Bronchial epithelial cell (primary cell): ENCODE results near the gene OTC. TPM values are rescaled to one million over a fixed set of nuclear protein-coding genes. Genes with fewer than 3 reads are reported as not detected.

Experiments used
- DNase-seq: peaks from one replicate; pipeline ENCODE4 v3.0.0-alpha.2; 2010; ENCODE audit warnings: low read depth
- FAIRE-seq: peaks from 2 replicates; lab custom pipeline; 2011; peaks lifted over from hg19 to GRCh38; lab: Jason Lieb, UNC
- H3K27me3 ChIP-seq: 2 replicates; pipeline ENCODE4 v1.5.1; 2011; ENCODE audit warnings: low read length; ENCODE audit not compliant: control insufficient read depth, insufficient read depth
- H3K36me3 ChIP-seq: 2 replicates; pipeline ENCODE4 v1.5.1; 2011; ENCODE audit warnings: low read length; ENCODE audit not compliant: control insufficient read depth, insufficient read depth
- H3K4me3 ChIP-seq: 2 replicates; pipeline ENCODE4 v1.5.1; 2011; ENCODE audit warnings: mild to moderate bottlenecking, low read depth, low read length, control low read depth
- CTCF ChIP-seq: IDR thresholded peaks from 2 replicates; pipeline ENCODE4 v1.5.1; 2011; ENCODE audit warnings: mild to moderate bottlenecking, moderate library complexity, low read length, control low read depth, inconsistent platforms; ENCODE audit not compliant: insufficient read depth, severe bottlenecking
- total RNA-seq: library from RNA; depleted of rRNA; stranded (reverse); fragments of >200 nt; gene quantifications from 2 replicates; pipeline ENCODE4 v1.2.1, GENCODE V29; 2014

OTC gene
- total RNA-seq, 1 donor from 2014 or later = not detected

DNA sequence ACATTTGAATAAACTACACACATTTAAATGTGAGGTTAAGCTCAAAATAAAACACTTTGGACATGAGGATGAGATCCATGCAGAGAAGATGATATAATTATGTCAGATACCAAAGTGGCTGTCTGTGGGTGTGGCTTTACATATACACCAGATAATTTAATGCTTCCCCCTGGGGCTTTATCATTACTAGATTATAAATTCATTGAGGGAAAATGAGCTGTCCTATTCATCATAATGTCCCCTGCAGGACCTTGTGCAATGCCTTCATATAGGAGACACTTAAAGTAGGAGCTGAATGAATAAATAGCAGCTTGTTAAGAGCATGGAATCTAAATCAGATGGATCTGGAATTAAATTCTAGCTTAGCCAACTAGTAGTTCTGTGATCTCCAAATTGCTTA is 49.7 kb downstream of the OTC start:
- Histone ChIP-seq H3K36me3 (no peaks in the 10 kb centered on the region), H3K4me3 (no peak overlapping the region), H3K27me3 (no peaks in the 10 kb centered on the region)
- DNase-seq (no peak), FAIRE-seq (no peak)
- TF ChIP-seq CTCF = no peak

DNA sequence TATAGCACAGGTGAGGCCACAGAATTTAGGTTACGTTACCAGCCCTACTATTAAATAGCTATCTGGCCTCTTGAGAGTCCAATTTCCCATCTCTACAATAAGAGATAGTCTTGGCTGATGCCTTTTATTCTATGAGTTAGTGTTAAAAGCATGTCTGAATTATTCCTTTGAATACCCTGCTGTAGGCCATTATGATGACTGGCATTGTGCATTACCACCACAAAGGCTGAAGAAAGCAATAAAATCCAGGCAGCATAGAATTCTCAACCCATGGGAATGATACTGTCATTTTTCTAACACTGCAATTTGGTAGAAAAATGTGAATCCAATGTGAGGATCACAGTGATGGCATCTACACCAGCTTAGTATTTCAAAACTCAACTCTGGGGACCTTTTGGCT is 51.4 kb downstream of the OTC start:
- FAIRE-seq = no peak
- TF ChIP-seq CTCF = no peak

DNA sequence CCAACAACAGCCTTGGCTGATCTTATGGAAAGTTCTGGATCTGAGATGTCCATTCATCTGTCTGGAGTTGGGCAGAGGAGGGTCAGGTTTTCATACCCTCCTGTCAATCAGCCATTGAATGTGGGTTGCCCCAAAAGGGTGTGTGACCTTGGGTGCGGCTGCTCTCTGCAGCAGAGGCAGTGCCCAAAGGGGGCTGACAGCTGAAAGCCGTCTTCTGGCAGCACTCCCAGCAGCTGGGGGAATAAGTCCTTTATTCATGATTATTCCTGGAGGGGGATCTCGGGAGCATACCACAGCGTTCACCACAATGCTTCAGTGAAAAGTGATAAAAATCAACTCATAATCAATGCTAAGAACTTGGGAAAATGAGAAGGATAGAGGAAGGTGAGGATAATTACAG is 54.7 kb downstream of the OTC start:
- no peaks in the 10 kb centered on the region for H3K27me3 ChIP-seq
- no peak for DNase-seq
- no peaks in the 10 kb centered on the region for H3K36me3 ChIP-seq
- no peak for TF ChIP-seq CTCF
- FAIRE-seq = no peak
- H3K4me3 ChIP-seq = no peak overlapping the region

More for the DNA sequence above, 51.4 kb downstream of the OTC start:
- H3K4me3 ChIP-seq = no peak overlapping the region
- no peak for DNase-seq
- H3K27me3 ChIP-seq = no peaks in the 10 kb centered on the region
- no peaks in the 10 kb centered on the region for H3K36me3 ChIP-seq

GRCh38 chrX:38409289-38409688 is 56.9 kb downstream of the OTC start:
- peak; percentile 5 for DNase-seq
- Histone ChIP-seq H3K4me3 (no peak overlapping the region), H3K36me3 (no peaks in the 10 kb centered on the region), H3K27me3 (no peaks in the 10 kb centered on the region)
- no peak for FAIRE-seq
- no peak for TF ChIP-seq CTCF

DNA sequence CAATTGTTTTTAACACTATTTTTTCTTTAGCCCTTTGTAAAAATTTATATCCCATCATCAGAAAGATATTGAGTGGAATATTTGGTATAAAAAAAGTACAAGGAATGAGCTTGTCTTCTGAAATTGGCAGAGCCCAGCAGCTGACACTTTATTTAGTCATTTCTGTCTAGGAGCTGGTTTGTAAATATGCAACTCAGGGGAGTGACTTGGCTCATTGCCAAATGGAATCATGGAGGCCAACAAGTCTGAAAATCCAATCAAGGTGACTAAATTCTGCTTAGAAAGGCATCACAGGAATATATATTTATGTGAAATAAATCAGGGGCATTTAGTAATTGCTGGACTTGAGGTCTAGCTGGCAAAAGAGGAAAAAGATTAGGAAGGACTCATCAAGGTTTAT is 74.4 kb downstream of the OTC start:
- FAIRE-seq (no peak), DNase-seq (peak; percentile 75)
- TF ChIP-seq CTCF = no peak
- H3K4me3 ChIP-seq = no peak overlapping the region
- H3K27me3 ChIP-seq = no peaks in the 10 kb centered on the region
- H3K36me3 ChIP-seq = no peaks in the 10 kb centered on the region

- no peak for TF ChIP-seq CTCF
- no peak for FAIRE-seq
Observed at GRCh38 chrX:38431525-38431924, 79.1 kb downstream of the OTC start.

More at GRCh38 chrX:38431525-38431924, 79.1 kb downstream of the OTC start:
- Histone ChIP-seq H3K4me3 (no peak overlapping the region), H3K27me3 (no peaks in the 10 kb centered on the region), H3K36me3 (no peaks in the 10 kb centered on the region)
- DNase-seq = no peak
